Smooth muscle cell (in vitro differentiated cells): ENCODE measurements around the gene SLC9A6. TPM values are rescaled to one million over a fixed set of nuclear protein-coding genes. Genes with fewer than 3 reads are reported as not detected.

ENCODE experiments used
- DNase-seq: peaks from one replicate; lab custom pipeline; 2025; ENCODE audit not compliant: unreplicated experiment; lab: John Stamatoyannopoulos, UW
- H2AFZ ChIP-seq: fragments of 200-600 bp; sonication (generic); 2 replicates; pipeline ENCODE4 v1.6.0; 2016; ENCODE audit warnings: antibody characterized with exemption, low read depth, mild to moderate bottlenecking
- H3F3A ChIP-seq: fragments of 200-600 bp; sonication (generic); 2 replicates; pipeline ENCODE4 v1.6.0; 2017; ENCODE audit warnings: antibody characterized with exemption, low read depth
- H3K27ac ChIP-seq: fragments of 200-600 bp; sonication (generic); 2 replicates; pipeline ENCODE4 v1.5.1; 2016; ENCODE audit warnings: low read depth, mild to moderate bottlenecking
- H3K27me3 ChIP-seq: fragments of 200-600 bp; sonication (generic); 2 replicates; pipeline ENCODE4 v1.6.1; 2016; ENCODE audit warnings: low read depth, mild to moderate bottlenecking
- H3K36me3 ChIP-seq: fragments of 200-600 bp; sonication (generic); 2 replicates; pipeline ENCODE4 v1.5.1; 2016; ENCODE audit warnings: low read depth
- H3K4me1 ChIP-seq: fragments of 200-600 bp; sonication (generic); 2 replicates; pipeline ENCODE4 v1.5.1; 2016; ENCODE audit warnings: low read depth
- H3K4me2 ChIP-seq: fragments of 200-600 bp; sonication (generic); 2 replicates; pipeline ENCODE4 v1.6.0; 2016; ENCODE audit warnings: mild to moderate bottlenecking
- H3K4me3 ChIP-seq: fragments of 200-600 bp; sonication (generic); 2 replicates; pipeline ENCODE4 v1.5.1; 2016; ENCODE audit warnings: mild to moderate bottlenecking
- H3K79me2 ChIP-seq: fragments of 200-600 bp; sonication (generic); 2 replicates; pipeline ENCODE4 v1.6.0; 2016; ENCODE audit warnings: low read depth, mild to moderate bottlenecking
- H3K9ac ChIP-seq: fragments of 200-600 bp; sonication (generic); 2 replicates; pipeline ENCODE4 v1.6.0; 2016; ENCODE audit warnings: low read depth
- H3K9me3 ChIP-seq: fragments of 200-600 bp; sonication (generic); replicated peaks from 2 replicates; pipeline ENCODE4 v1.5.1; 2016; ENCODE audit warnings: low read depth
- H4K20me1 ChIP-seq: fragments of 200-600 bp; sonication (generic); 2 replicates; pipeline ENCODE4 v1.6.0; 2016; ENCODE audit warnings: low read depth
- CTCF ChIP-seq: fragments of 200-600 bp; sonication (generic); IDR thresholded peaks from 2 replicates; pipeline ENCODE4 v1.5.1; 2017; ENCODE audit warnings: borderline replicate concordance, mild to moderate bottlenecking, antibody characterized with exemption; ENCODE audit not compliant: insufficient read depth, poor library complexity, severe bottlenecking
- WGBS: methylation state at CpG from one replicate; pipeline ENCODE4 v1.1.7; 2016; ENCODE audit warnings: low lambda C conversion rate; 5-methylcytosine and 5-hydroxymethylcytosine counted together
- polyA plus RNA-seq: library from polyadenylated mRNA; unstranded; fragments of >200 nt; fragmentation: Nextera tagmentation; extraction: Ambion mirVana; gene quantifications from 2 replicates; pipeline ENCODE4 v1.2.1, GENCODE V29; 2016
- total RNA-seq: library from RNA; depleted of rRNA; stranded (reverse); fragments of >200 nt; gene quantifications from 2 replicates; pipeline ENCODE4 v1.2.3, GENCODE V29; 2014

Gene SLC9A6
- total and polyA plus RNA-seq, 2 experiments from 2014 or later, result 11.6 to 19.8 TPM

DNA sequence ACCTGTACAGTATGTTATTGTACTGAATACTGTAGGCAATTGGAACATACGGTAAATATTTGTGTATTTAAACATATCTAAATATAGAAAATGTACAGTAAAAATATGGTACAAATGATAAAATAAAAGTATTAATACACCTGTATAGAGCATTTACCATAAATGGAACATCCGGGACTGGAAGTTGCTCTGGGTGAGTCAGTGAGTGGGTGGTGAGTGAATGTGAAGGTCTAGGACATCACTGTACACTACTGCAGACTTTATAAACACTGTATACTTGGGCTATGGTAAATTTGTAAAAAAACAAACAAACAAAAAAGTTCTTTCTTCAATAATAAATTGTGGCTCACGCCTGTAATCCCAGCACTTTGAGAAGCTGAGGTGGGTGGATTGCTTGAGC lies 109.7 kb downstream of the SLC9A6 start:
- no peaks in the 10 kb centered on the region for H4K20me1 ChIP-seq
- H3K27me3 ChIP-seq, result no peaks in the 10 kb centered on the region
- H3K79me2 ChIP-seq, result no peaks in the 10 kb centered on the region
- H3K4me2 ChIP-seq, result no peak overlapping the region
- H2AFZ ChIP-seq, result no peak overlapping the region
- no peak overlapping the region for H3K9ac ChIP-seq
- H3F3A ChIP-seq, result no peaks in the 10 kb centered on the region
- no peaks in the 10 kb centered on the region for H3K36me3 ChIP-seq
- no peaks in the 10 kb centered on the region for H3K9me3 ChIP-seq
- H3K4me3 ChIP-seq, result no peak overlapping the region
- no peak for DNase-seq
- no peak overlapping the region for H3K27ac ChIP-seq
- WGBS, result 81% methylated on average over 3 of the region's 3 CpGs
- no peak for TF ChIP-seq CTCF
- H3K4me1 ChIP-seq, result no peaks in the 10 kb centered on the region

Other genes with a start within 250 kb of the SLC9A6 start
- gene CT45A3, start 217.2 kb upstream of the SLC9A6 start, total RNA-seq, result not detected in 2 replicates
- not detected in 2 replicates for gene CT45A3, start 217.2 kb upstream of the SLC9A6 start, polyA plus RNA-seq
- gene CT45A5, start 199.9 kb upstream of the SLC9A6 start, total RNA-seq, result not detected in 2 replicates
- gene CT45A5, start 199.9 kb upstream of the SLC9A6 start, polyA plus RNA-seq, result not detected in 2 replicates
- not detected in 2 replicates for gene CT45A6, start 182.6 kb upstream of the SLC9A6 start, total RNA-seq
- not detected in 2 replicates for gene CT45A6, start 182.6 kb upstream of the SLC9A6 start, polyA plus RNA-seq
- not detected in 2 replicates for gene CT45A2, start 165.4 kb upstream of the SLC9A6 start, total RNA-seq
- not detected in 2 replicates for gene CT45A2, start 165.4 kb upstream of the SLC9A6 start, polyA plus RNA-seq
- gene CT45A7, start 148.2 kb upstream of the SLC9A6 start, total RNA-seq, result not detected in 2 replicates
- gene CT45A7, start 148.2 kb upstream of the SLC9A6 start, polyA plus RNA-seq, result not detected in 2 replicates
- not detected in 2 replicates for gene CT45A8, start 130.9 kb upstream of the SLC9A6 start, total RNA-seq
- not detected in 2 replicates for gene CT45A8, start 130.9 kb upstream of the SLC9A6 start, polyA plus RNA-seq
- not detected in 2 replicates for gene CT45A9, start 113.6 kb upstream of the SLC9A6 start, total RNA-seq
- gene CT45A9, start 113.6 kb upstream of the SLC9A6 start, polyA plus RNA-seq, result not detected in 2 replicates
- not detected in 2 replicates for gene CT45A10, start 92.0 kb upstream of the SLC9A6 start, total RNA-seq
- gene CT45A10, start 92.0 kb upstream of the SLC9A6 start, polyA plus RNA-seq, result not detected in 2 replicates
- gene SAGE1, start 91.7 kb upstream of the SLC9A6 start, total RNA-seq, result not detected in 2 replicates
- not detected in 2 replicates for gene SAGE1, start 91.7 kb upstream of the SLC9A6 start, polyA plus RNA-seq
- 27.1 and 35.8 TPM in 2 replicates for gene MMGT1, start 11.4 kb upstream of the SLC9A6 start, total RNA-seq
- gene MMGT1, start 11.4 kb upstream of the SLC9A6 start, polyA plus RNA-seq, result 12.5 and 13.6 TPM in 2 replicates
- 98.2 and 103 TPM in 2 replicates for gene FHL1, start 162.1 kb downstream of the SLC9A6 start, total RNA-seq
- gene FHL1, start 162.1 kb downstream of the SLC9A6 start, polyA plus RNA-seq, result 57.8 and 76.0 TPM in 2 replicates